IPS-20b (cell line): ENCODE results near the gene CFAP70.
"Not testable (repeated sequence)": the region's sequence is repeated elsewhere in the genome, so short reads cannot be mapped to it uniquely, and the experiment has no call there.

Experiments used
- H3K27ac ChIP-seq: one replicate; pipeline ENCODE4 v1.5.1; 2013; ENCODE audit warnings: low read length
- H3K27me3 ChIP-seq: 2 replicates; pipeline ENCODE4 v1.6.1; 2013; ENCODE audit warnings: mild to moderate bottlenecking, low read length, inconsistent platforms; ENCODE audit not compliant: insufficient read depth
- H3K36me3 ChIP-seq: 2 replicates; pipeline ENCODE4 v1.6.1; 2013; ENCODE audit warnings: low read depth, mild to moderate bottlenecking, inconsistent platforms, low read length, moderate library complexity; ENCODE audit not compliant: insufficient read depth
- H3K4me1 ChIP-seq: 2 replicates; pipeline ENCODE4 v1.6.1; 2013; ENCODE audit warnings: mild to moderate bottlenecking, control low read depth, inconsistent platforms, low read length, moderate library complexity; ENCODE audit not compliant: insufficient read depth
- H3K4me3 ChIP-seq: 2 replicates; pipeline ENCODE4 v1.5.1; 2013; ENCODE audit warnings: mild to moderate bottlenecking, low read length, inconsistent platforms
- H3K9ac ChIP-seq: 2 replicates; pipeline ENCODE4 v1.6.1; 2013; ENCODE audit warnings: low read depth, mild to moderate bottlenecking, inconsistent platforms, low read length, moderate library complexity
- H3K9me3 ChIP-seq: 2 replicates; pipeline ENCODE4 v1.6.1; 2013; ENCODE audit warnings: mild to moderate bottlenecking, low read depth, low read length, inconsistent platforms; ENCODE audit not compliant: insufficient read depth

CFAP70 gene

DNA sequence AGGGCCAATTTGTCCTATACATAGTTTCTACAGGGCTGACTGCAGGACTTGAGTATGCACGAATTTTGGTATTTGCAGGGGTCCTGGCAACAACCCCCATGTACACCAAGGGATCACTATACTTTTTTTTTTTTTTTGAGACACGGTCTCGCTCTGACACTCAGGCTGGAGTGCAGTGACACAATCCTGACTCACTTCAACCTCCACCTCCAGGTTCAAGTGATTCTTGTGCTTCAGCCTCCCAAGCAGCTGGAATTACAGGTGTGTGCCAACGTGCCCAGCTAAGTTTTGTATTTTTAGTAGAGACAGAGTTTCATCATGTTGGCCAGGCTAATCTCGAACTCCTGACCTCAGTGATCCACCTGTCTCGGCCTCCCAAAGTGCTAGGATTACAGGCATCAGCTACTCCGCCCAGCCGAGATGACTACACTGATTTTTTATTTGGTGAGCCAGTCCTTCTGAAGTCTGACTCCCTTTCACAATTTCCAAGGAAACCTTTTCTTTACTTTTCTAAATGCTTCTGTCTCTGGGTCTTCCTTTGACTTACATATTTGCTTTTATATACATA is 19.8 kb downstream of the CFAP70 start:
- H3K36me3 ChIP-seq, result no peaks in the 10 kb centered on the region
- no peak overlapping the region for H3K27ac ChIP-seq
- H3K4me3 ChIP-seq, result no peak overlapping the region
- H3K27me3 ChIP-seq, result no peaks in the 10 kb centered on the region
- H3K9me3 ChIP-seq, result no peaks in the 10 kb centered on the region
- H3K4me1 ChIP-seq, result no peaks in the 10 kb centered on the region
- no peak overlapping the region for H3K9ac ChIP-seq

DNA sequence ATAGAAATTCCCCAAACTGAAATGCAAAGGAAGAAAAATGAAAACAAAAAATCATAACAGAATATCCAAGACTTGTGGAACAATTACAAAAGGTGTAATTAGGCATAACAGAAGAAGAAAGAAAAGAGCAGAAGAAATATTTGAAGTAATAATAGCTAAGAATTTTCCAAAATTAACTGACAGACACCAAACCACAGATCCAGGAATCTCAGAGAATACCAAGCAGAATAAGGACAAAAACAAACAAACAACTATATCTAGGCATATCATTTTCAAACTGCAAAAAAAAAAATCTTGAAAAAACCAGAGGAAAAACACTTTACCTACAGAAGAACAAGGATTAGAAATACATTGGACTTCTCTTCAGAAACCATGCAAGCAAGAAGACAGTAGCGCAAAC is 25.5 kb downstream of the CFAP70 start:
- no peak overlapping the region for H3K9ac ChIP-seq
- H3K27ac ChIP-seq, result no peak overlapping the region
- no peaks in the 10 kb centered on the region for H3K4me1 ChIP-seq
- H3K9me3 ChIP-seq, result no peaks in the 10 kb centered on the region
- no peak overlapping the region for H3K4me3 ChIP-seq
- H3K36me3 ChIP-seq, result no peaks in the 10 kb centered on the region
- H3K27me3 ChIP-seq, result no peaks in the 10 kb centered on the region

DNA sequence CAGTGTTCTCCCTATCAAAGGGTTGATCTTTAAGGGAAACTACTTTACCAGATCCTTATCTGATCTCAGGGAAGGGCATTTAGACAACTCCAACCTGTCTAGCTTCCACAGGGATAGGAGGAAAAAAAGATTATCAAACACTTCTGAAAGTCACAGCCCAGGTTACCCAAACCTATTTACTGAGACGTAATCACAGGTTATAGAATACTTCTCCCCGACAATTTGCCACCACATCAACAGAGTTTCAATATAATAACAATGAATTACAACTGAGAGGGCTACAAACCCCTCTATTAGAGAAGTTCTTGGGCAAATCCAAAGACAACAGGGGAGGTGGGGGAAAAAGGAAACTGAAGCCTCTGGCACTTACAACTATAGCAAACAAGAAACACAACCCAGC is 26.3 kb downstream of the CFAP70 start:
- no peaks in the 10 kb centered on the region for H3K27me3 ChIP-seq
- no peak overlapping the region for H3K9ac ChIP-seq
- H3K4me3 ChIP-seq, result no peak overlapping the region
- no peaks in the 10 kb centered on the region for H3K4me1 ChIP-seq
- H3K36me3 ChIP-seq, result no peaks in the 10 kb centered on the region
- no peaks in the 10 kb centered on the region for H3K9me3 ChIP-seq
- H3K27ac ChIP-seq, result no peak overlapping the region

DNA sequence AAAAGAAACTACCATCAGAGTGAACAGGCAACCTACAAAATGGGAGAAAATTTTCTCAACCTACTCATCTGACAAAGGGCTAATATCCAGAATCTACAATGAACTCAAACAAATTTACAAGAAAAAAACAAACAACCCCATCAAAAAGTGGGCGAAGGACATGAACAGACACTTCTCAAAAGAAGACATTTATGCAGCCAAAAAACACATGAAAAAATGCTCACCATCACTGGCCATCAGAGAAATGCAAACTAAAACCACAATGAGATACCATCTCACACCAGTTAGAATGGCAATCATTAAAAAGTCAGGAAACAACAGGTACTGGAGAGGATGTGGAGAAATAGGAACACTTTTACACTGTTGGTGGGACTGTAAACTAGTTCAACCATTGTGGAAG is 30.1 kb downstream of the CFAP70 start:
- not testable (repeated sequence) for H3K27me3 ChIP-seq, H3K9ac ChIP-seq, H3K9me3 ChIP-seq, H3K36me3 ChIP-seq, H3K4me1 ChIP-seq, H3K4me3 ChIP-seq, H3K27ac ChIP-seq

DNA sequence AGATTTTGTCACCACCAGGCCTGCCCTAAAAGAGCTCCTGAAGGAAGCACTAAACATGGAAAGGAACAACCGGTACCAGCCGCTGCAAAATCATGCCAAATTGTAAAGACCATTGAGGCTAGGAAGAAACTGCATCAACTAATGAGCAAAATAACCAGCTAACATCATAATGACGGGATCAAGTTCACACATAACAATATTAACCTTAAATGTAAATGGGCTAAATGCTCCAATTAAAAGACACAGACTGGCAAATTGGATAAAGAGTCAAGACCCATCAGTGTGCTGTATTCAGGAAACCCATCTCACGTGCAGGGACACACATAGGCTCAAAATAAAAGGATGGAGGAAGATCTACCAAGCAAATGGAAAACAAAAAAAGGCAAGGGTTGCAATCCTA is 33.4 kb downstream of the CFAP70 start:
- not testable (repeated sequence) for H3K27ac ChIP-seq, H3K27me3 ChIP-seq, H3K9ac ChIP-seq, H3K4me3 ChIP-seq, H3K36me3 ChIP-seq, H3K4me1 ChIP-seq
- H3K9me3 ChIP-seq, result peaks cover 23% of the 10 kb centered on the region

DNA sequence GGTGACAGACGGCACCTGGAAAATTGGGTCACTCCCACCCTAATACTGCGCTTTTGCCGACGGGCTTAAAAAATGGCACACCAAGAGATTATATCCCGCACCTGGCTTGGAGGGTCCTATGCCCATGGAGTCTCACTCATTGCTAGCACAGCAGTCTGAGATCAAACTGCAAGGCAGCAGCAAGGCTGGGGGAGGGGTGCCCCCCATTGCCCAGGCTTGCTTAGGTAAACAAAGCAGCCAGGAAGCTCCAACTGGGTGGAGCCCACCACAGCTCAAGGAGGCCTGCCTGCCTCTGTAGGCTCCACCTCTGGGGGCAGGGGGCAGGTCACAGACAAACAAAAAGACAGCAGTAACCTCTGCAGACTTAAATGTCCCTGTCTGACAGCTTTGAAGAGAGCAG is 35.1 kb downstream of the CFAP70 start:
- not testable (repeated sequence) for H3K9ac ChIP-seq, H3K27me3 ChIP-seq, H3K27ac ChIP-seq, H3K36me3 ChIP-seq, H3K4me3 ChIP-seq, H3K4me1 ChIP-seq
- H3K9me3 ChIP-seq, result peaks cover 27% of the 10 kb centered on the region

DNA sequence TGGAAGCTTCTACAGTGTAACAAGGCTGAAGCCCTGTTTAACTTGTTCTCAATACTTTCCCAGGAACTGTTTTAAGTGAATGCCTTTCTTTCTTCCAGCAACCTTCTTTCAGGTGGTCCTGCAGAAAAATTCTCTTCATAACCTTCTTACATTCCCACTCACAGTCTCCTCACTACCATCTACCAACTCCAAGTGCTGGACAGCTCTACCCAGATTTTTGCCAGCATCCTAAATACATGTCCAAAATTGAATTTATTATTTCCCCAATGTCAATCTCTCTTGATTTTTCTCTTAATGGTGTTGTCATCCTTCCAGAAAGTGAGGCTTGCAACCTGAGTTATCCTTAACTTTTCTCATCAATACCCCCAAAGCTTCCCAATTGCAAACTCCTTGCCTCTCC is 48.2 kb downstream of the CFAP70 start:
- H3K36me3 ChIP-seq, result no peaks in the 10 kb centered on the region
- H3K9me3 ChIP-seq, result peaks cover 16% of the 10 kb centered on the region; the same call in 1 of the 2 replicates
- H3K9ac ChIP-seq, result no peak overlapping the region
- 0 out of 2 replicates have a peak, but pooled peaks cover 3% of the 10 kb centered on the region for H3K27me3 ChIP-seq
- H3K4me3 ChIP-seq, result no peak overlapping the region
- no peak overlapping the region for H3K27ac ChIP-seq
- H3K4me1 ChIP-seq, result no peaks in the 10 kb centered on the region

DNA sequence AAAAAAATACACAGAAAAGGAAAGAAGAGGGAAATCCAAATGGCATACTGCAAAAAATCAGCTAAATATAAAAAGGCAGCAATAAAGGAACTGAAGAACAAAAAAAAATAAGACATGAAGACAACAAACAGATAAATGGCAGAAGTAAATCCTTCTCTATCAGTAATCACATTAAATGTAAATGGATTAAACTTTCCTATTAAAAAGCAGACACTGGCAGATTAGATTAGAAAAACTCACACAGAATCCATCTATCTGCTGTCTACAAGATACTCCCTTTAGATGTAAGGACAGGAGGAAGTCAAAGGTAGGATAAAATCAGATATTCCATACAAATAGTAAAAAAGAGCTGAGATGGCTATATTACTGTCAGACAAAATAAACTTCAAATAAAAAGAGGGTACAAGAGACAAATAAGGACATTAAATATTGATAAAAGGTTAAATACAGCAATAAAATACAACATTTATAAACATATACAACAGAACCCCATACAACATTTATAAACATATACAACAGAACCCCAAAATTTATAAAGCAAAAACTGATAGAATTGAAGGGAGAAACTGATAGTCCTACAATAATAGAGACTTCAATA is 51.4 kb downstream of the CFAP70 start:
- H3K4me1 ChIP-seq, result no peaks in the 10 kb centered on the region
- 0 out of 2 replicates have a peak, but pooled peaks cover 3% of the 10 kb centered on the region for H3K27me3 ChIP-seq
- no peaks in the 10 kb centered on the region for H3K36me3 ChIP-seq
- H3K9ac ChIP-seq, result no peak overlapping the region
- H3K4me3 ChIP-seq, result no peak overlapping the region
- H3K9me3 ChIP-seq, result peaks cover 16% of the 10 kb centered on the region; the same call in 1 of the 2 replicates
- no peak overlapping the region for H3K27ac ChIP-seq

DNA sequence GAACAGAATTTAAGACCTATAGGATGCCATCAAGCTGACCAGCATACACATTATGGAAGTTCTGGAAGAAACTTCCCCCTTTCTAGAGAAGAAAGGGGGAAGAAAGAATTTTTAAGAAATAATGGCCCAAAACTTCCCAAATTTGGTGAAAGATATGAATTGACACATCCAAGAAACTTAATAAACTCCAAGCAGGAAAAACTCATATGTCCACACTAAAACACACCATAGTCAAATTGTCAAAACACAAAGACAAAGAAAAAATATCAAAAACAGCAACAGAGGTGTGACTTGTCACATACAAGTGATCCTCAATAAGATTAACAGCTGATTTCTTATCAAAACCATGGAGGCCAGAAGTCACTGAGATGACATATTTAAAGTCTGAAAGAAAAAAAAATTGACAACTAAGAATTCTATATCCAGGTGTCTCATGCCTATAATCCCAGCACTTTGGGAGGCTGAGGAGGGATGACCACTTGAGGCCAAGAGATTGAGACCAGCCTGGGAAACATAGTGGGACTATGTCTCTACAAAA is 52.4 kb downstream of the CFAP70 start:
- Histone ChIP-seq H3K27me3 (0 out of 2 replicates have a peak, but pooled peaks cover 3% of the 10 kb centered on the region), H3K36me3 (no peaks in the 10 kb centered on the region), H3K9ac (no peak overlapping the region), H3K4me1 (no peaks in the 10 kb centered on the region), H3K4me3 (no peak overlapping the region), H3K9me3 (peaks cover 16% of the 10 kb centered on the region; the same call in 1 of the 2 replicates), H3K27ac (no peak overlapping the region)

DNA sequence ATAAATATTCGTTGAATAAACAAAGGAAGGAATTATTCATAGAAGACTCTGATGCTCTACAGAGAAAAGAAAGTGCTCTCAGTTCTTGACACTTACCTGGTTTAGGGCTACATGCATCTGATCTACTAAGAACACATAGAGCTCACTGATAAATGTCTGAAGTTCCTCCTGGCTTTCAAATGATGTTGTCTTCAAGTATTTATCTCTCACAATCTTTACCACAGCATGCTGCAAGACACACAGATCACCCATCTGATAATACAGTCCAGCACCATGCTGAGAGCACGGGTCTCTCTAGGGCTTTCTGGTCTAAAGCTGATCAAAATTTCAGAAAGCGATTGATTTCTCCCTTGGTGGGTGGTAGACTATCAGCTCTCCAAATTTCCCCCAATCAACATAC is 61.7 kb downstream of the CFAP70 start:
- H3K4me1 ChIP-seq, result no peaks in the 10 kb centered on the region
- H3K27me3 ChIP-seq, result 0 out of 2 replicates have a peak, but pooled peaks cover 7% of the 10 kb centered on the region
- no peak overlapping the region for H3K27ac ChIP-seq
- no peak overlapping the region for H3K9ac ChIP-seq
- no peaks in the 10 kb centered on the region for H3K9me3 ChIP-seq
- no peak overlapping the region for H3K4me3 ChIP-seq
- H3K36me3 ChIP-seq, result no peaks in the 10 kb centered on the region

DNA sequence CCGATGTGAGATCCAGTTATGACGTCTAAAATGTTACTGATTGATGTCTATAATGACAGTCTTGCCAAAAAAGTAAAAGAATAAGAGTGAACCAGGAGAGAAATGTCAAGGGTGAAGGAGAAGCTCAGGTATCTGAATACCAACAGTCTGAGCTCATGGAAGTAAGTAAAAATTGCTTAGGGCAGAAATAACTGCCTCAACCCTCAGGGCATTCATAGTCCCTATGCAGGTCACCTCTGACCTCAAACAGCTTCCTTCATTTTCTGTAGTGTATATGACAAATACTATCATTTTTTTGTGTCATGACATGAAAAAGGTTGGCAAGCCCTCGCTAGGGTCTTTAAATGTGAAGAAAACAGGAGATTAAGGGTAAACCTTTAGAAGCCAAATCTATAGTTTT is 65.2 kb downstream of the CFAP70 start:
- Histone ChIP-seq H3K4me3 (no peak overlapping the region), H3K9ac (no peak overlapping the region), H3K36me3 (no peaks in the 10 kb centered on the region), H3K9me3 (peaks cover 10% of the 10 kb centered on the region; the same call in 1 of the 2 replicates), H3K27ac (no peak overlapping the region), H3K4me1 (no peaks in the 10 kb centered on the region), H3K27me3 (0 out of 2 replicates have a peak, but pooled peaks cover 7% of the 10 kb centered on the region)

DNA sequence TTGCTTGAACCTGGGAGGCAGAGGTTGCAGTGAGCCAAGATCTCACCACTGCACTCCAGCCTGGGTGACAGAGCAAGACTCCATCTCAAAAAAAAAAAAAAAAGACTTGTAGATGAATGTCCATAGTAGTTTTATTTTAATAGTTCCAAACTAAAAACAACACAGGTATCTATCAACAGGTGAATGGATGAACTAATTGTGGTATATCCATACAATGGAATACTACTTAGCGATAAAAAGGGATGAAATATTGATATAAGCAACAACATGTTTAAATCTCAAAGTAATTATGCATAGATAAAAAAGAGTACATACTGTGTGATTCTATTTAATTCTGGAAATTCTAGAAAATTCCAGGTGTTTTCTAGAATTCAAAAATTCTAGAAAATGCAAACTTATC is 68.7 kb downstream of the CFAP70 start:
- Histone ChIP-seq H3K4me1 (no peaks in the 10 kb centered on the region), H3K4me3 (no peak overlapping the region), H3K36me3 (no peaks in the 10 kb centered on the region), H3K27ac (no peak overlapping the region), H3K9me3 (peaks cover 10% of the 10 kb centered on the region; the same call in 1 of the 2 replicates), H3K9ac (no peak overlapping the region), H3K27me3 (0 out of 2 replicates have a peak, but pooled peaks cover 7% of the 10 kb centered on the region)
